Stimulated activated CD4-positive, alpha-beta T cell treated with anti-CD3 and anti-CD28 coated beads, Interleukin-1b, Interleukin-23, amount 100 ng/mL, for 4 hours (primary cell): ENCODE results near the gene NDRG4.

Experiments
- DNase-seq, 2 donors: peaks; one replicate each; pipeline ENCODE4 v3.0.0-alpha.2; 2020; ENCODE audit warnings: low read depth in 2 of 2

Gene NDRG4

DNA sequence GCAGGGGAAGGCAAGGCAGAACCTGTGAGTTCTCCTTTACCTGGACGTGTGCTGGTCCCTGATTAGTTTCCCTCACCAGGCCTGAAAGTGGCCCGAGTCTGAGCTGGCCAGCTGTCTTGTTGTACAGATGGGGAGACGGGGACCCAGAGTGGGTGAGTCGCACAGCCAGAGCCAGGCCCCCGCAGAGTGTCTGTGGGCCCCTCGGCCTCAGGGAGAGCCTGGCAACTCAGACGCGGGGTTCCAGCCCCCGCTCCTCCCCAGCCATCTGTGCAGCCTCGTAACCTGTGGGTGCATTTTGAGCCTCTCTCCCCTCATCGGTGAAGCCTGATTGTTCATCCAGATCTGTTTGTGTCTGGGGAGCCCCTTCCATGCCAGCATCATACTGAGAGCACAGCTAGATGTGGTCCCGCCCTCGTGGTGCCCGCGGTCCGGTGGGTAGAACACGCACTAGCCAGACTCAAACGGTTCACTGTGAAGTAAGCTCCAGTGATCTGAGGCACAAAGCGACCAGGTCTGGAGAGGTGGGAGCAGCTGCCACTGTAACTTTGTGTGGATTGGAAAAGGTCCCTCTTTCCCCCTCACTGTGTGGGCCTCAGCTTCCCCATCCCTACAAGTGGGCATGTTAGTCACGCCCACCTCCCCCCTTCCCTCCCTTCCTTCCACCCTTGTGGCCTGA is 6.0 kb upstream of the NDRG4 start:
- no peak for DNase-seq

DNA sequence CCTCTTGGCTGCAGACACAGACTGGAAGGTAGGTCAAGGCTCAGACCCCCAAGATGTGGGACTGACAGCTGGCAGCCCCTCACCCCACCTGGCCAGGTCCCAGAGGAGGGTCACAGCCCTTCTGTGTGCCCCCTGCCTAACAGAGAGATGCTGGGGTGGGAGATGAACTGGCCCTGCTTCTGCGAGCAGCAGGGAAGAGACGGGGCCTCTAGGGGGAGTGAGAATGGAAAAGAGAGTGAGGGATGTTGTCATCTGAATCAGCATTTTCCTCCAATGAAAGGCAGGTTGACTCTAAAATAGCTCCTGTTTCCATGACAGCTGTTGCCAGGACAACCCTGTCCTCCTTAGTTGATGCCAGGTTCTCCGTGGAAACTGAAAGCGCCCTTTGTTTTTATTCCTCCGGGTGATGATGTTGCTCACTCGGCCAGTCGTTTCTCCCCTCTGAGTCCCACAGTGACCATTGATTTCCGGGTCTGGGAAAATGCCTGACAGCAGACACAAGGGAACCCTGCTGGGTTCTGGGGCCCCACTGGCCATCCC is 4.9 kb upstream of the NDRG4 start:
- DNase-seq = peak; percentile 15 to 36

DNA sequence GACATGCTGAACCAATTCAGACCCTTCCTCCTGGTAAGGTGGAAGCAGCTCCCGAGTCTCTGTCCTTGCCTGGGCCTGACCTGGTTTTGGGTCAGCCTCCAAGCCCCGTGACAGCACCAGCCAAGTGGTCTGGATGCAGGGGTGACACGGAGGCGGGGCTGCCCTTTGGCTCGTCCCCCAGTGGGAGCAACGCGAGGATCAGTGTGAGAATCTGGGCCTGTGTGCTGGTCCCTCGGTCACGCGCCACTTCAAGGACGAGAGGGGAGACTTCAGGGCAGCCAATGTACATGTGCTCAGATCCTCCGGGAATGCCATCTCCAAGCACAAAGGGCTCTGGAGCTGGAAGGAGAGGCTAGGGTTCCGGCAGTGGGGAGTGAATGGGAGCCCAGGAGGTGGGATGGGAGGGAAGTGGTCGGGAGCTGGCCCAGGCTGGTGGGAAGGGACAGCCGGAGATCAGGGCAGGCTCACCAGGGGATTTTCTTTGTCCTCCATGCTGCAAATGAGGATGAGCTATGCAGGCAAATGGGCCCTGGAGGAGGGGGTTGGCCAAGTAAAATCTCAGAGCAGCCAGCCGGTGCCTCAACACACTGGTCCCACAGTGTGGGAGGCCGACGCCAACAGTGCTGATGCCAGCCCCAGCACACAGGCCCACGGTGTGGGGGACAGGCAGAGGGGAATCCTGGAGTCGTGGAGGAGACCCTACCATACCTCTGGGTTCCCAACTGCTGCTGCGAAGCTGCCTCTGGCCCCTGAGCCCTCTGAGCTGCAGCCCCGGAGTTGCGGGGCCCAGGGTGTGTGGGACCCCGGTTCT is 4.2 kb upstream of the NDRG4 start:
- no peak for DNase-seq

DNA sequence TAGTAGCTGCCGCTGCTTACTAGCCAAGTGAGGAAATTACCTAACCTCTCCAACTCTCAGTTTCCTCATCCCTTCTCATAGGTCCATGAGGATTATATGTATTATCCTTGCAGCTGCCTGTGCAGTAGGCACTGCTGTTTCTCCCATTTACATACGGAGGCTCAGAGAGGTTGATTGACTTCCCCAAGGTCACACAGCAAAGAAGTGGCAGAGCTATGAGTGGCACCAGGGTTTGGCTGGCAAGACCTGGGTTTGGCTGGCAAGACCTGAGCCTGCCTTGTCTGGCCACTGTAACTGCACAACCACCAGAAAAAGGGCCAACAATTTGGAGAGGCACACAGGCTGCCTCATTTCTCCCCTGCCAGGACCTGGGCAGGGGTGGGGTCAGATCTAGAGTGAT is 2.5 kb upstream of the NDRG4 start:
- DNase-seq = no peak

DNA sequence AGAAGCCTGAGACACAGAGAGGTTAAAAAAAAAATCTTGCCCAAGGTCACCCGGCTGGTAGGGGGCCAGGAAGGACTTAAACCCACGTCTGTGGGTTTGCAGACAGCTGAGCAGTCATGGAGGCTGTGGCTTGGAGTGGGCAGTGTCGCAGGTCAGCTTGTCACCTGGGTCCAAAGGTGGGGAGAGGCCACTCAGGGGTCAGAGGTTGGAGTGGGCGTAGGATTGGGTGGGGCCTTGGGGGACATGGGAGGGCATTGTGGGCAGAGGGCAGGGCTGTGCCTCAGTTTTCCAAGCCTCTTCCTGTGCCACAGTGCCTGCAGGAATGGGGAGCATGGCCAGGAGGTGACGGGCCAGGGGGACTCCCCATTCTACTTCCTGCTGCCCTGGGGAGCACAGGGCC is 2.0 kb upstream of the NDRG4 start:
- DNase-seq = no peak

DNA sequence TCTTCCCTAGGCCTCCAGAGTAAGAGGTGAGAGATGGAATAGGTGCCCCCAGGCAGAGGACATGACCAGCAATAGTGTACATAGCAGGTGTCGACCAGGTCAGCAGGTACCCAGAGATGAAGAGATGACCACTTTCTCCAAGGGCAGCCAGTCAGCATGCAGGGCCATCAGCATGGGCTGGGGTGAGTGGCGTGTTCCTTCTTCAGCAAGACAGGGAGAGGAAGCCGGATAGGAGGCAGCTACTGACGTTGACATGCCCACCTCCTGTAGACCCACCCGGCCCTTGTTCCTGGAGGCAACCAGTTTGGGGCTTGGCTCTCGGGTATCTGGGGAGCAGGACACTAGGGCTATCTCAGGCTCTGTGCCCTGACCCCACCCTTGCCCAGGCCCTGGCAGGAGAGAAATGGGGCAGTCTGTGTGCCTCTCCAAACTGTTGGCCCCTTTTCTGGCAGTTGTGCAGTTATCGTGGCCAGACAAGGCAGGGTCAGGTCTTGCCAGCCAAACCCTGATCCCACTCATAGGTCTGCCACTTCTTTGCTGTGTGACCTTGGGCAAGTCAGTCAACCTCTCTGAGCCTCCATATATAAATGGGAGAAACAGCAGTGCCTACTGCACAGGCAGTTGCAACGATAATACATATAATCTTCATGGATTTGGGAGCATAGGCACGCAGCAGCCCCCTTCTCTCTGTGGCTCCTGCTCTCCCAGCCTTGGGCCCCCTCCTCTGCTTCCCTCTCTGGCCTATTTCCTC is 1.4 kb upstream of the NDRG4 start:
- DNase-seq = no peak

DNA sequence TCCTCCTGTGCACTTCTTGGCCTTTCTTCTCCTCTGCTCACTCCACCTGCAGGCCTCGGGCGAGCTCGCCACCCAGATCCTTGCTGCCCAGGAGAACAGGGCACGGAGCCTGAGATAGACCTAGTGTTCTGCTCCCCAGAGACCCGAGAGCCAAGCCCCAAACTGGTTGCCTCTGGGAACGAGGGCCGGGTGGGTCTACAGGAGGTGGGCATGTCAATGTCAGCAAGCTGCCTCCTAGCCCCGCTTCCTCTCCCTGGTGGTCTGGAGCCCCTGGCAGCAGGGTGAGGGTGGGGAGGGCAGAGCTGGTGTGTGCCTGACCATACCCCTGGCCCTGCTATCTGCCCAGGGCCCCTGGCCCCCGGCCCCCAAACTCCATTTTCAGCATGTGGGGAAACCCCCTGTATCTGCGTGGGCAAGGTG is 841 bp upstream of the NDRG4 start:
- no peak for DNase-seq

DNA sequence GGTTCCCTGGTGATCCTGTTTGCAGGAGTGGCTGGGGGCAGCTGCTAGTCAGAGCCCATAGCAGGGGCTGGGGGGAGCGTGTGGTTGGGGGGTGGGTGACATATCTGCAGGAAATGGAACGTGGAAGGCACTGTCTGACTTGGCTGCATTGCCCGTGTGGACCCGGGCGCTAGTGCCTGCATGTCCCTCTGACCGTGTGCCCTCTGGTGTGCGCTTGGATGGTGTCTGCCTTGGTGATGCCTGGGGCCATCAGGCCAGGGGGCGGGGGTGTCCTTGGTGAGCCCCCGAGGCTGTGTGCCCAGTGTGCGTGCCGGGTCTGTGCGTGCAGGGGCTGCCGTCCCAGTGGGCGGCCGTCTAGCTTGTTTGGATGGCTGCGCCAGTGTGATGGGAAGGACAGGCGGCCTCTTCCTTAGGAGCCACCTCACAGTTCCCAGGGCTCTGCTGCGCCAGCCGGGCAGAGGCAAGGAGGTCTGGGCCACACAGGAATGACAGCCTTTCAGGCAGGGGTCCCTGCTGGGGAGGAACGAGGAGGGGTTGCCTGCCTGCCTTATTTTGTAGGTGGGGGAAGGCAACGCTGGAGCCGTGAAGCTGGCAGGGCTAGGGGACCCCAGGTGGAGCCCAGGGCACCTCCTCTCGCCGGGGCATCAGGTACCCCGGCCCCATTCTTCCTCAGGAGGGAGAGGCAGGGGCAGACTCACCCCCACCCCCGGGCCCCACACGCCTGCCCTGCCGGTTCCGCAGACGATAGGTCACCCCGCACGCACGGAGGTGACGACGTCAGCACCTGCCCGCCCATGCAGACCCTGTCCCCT is 693 bp downstream of the NDRG4 start:
- no peak for DNase-seq

DNA sequence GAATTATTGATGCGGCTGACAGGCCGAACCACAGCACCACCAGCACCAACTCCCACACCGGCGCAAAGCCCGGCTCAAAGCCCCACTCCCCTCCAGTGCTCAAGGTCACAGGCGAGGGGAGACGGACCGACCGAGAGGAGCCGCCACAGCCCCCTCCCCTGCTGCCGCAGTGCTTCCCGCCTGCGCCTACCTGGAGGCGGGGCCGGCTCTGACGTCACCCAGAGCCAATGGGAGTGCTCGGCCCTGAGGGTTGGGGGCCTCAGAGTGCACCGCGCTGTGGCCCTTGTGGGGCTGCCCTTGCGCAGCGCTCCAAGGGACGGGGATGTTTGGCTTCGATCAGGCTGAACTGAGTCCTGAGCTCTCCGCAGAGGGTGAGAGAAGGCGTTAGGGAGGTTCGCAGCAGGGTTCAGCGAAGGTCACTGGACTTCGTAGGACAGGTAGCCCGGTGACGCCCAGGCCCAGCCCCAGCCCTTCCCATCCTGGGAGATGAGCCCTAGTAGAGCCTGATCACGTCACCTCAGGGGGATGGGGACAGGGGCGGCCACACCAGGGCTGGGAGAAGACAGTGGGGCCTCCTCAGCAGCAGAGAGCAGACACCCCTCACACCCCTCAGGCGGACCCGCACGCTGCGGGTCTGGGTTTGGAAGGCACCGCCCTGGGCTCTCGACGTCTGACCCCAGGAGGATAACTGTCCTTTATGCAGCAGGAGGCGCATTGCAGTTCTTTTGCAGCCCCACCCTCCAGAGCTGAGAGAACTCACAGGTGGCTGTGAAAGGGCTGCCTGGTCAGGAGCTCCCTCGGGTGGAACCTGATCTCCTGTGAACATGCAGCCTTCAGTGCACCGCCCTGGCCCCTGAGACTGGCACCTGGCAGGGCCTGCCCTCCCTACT is 1.5 kb downstream of the NDRG4 start:
- DNase-seq = peak; percentile 25 to 44

DNA sequence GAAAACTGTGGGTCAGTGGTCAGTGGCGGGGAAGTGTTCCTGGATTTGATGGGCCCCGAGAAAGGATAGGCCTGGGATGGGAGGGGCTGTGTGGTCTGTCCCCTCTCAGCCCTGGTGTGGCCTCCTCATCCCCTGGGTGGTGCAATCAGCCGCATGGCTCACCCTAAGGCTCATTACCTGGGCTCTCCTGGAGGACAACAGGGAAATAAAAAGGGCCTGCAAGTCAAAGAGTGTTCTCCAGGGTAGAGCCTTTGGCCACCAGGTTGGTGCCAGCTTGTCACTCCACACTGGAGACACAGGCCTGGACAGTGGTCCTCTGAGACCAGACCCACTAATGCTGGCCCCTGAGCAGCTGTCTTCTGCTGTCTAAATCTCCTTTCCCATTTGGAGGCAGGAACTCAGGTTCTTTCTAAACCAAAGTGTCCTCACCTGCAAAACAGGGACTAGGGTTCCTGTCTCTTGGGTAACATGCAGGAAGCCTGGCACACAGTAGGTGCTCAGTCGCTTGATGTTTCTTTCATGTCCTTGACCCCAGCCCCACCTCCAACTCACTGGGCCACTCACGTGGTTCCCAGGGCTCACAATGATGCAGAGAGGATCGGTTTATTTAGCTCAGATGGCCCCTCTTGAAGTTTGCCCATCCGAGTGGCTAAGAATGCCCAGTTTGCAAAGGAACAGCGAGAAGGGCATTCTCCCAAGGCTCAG is 2.4 kb downstream of the NDRG4 start:
- DNase-seq = no peak

DNA sequence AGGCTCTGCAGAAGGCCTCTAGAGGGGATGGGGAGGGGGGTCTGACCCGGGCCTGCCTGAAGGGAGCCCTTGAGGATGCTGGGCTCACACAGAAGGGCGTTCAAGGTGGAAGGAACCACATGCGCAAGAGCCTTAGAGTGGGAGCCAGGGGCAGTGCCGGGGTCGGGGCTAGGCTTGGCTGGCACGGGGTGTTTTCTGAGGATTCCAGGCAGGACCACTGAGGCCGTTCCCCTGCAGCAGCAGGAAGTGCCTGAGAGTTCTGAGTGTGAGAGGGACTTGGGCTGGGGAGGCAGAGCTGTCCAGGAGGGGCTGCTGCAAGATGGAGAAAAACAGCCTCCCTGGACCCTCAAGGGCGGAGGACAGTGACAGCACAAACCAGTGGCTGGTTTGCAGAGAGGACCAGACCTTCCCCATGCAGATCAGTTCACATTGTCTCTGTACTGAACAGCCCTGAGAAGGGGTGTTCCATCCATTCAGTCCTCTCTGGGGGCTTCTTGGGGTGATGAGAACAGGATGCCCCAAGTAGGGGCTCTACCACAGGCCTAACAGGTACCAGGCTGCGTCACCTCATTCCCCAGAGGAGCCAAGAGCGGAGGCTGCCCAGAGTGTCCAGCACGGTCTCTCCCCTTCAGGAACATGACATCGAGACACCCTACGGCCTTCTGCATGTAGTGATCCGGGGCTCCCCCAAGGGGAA is 3.4 kb downstream of the NDRG4 start:
- no peak for DNase-seq

DNA sequence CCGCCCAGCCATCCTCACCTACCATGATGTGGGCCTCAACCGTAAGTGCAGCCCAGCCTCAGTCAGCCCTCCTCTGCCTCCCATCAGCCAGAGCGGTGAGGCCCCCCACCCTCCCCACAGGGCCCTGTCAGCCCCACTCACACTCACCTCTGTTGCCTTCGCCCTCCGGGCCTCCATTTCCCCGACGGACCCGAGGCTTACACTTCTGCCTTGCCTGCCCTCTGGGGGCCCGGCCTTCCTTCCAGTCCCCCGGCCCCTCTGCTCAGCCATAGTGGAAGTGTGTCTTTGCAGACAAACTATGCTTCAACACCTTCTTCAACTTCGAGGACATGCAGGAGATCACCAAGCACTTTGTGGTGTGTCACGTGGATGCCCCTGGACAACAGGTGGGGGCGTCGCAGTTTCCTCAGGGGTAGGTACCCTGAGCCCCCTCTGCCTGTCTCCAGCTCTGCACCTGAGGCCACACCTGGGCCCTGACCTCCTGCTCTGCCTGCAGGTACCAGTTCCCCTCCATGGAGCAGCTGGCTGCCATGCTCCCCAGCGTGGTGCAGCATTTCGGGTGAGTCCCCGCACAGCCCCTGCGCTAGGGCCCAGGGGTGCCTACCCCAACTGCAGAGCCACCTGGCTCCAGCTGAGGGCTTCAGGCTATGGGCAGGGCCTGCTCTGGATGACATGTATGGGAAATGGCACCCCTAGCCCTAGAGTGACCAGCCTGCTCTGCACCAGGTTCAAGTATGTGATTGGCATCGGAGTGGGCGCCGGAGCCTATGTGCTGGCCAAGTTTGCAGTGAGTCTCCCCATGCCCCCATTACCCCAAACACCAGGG is 4.1 kb downstream of the NDRG4 start:
- DNase-seq = no peak

DNA sequence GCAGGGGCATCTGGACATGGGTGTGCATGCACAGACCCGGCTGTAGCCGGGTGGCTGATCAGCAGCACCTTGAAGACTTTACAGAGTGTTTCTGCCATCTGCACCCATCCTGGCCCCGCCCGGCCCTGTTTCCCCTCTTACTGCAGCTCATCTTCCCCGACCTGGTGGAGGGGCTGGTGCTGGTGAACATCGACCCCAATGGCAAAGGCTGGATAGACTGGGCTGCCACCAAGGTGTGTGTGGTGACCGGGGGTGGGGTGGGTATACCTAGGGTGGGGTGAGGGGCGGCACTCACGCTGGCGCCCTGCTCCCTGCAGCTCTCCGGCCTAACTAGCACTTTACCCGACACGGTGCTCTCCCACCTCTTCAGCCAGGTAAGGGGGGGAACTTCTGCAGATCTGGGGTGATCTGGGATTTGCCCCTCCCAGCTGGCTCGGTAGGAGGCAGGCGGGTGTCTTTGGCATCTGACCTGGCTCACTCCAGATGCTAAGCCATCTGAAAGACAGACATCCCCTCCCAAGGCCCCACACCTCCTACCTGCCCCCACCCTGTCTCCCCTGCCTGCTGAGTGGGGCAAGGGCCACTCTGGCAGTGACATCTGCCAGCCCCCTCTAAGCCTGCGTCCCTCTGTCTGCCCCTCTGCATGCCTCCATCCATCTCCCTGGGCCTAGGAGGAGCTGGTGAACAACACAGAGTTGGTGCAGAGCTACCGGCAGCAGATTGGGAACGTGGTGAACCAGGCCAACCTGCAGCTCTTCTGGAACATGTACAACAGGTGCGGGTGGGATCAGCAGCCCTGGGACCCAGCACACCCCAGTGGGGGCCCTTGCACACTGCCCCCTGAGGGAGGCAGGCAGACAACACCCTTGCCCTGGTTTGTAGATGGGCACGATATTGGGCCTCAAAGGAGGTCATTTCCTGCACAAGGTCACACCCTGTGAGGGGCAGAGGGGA is 6.6 kb downstream of the NDRG4 start:
- DNase-seq = no peak

DNA sequence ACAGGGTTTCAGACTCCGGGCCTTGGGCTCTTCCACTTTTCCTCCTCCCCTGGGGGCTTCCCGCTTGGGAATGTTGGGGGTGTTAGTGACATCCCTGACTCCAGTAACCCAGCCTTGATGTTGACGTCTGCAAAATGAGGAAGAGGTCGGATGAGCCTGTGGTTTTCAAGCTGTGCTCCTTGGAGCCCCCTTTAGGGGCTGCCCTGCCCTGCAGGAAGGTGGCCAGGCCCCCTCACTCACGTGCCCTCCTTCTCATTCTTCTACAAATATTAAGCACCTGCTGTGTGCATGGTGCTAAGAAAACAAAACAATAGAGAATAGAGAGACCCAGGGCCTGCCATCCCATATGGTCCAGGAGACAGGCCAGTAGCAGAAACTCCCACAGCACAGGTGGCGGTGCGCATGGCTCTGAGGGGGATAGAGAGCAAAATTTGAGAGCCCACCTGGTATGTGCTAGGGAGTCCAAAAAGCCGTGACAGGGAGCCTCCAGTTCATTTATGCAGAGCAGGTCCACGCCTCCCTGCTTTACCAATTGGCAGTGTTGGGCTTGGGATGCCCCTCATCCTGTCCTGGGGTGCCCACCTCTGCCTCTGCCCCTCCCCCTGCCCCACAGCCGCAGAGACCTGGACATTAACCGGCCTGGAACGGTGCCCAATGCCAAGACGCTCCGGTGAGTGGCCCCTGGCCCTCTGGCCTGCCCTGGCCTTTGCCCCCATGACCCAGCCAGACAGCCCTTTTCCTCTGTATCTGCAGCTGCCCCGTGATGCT is 7.4 kb downstream of the NDRG4 start:
- no peak for DNase-seq

DNA sequence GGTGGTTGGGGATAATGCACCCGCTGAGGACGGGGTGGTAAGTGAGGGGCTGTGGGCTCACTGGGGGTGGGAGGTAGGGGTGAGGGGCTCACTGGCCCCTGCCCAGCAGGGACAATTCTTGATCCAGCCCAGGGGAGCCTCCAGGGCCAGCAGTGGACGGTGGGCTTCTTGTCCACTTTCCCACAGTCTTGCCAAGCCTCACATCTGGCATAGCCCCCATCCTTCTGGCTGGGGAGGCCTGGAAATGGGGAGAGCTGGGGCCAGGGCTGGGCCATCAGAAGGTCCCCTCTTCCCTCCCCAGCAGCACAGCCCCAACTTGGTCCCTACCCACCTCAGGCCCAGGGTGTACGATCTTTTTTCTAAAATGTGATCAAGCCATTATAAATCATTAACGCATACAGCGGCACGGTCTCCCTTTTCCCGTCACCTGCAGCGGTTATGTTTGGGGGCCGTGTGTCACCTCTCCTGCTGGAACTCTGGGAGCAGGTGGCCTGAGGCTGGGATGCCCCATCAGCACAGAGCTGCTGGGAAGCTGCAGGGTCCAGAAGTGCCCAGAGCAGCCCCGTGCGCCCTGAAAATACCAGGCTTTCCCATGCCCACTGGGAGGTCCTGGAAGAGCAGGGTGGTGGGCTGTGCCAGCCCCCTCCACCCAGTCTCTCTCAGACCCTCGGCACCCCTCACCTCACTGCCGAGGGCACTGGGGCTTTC is 8.2 kb downstream of the NDRG4 start:
- DNase-seq = no peak
